Erythroblast (primary cell): Measurements from ENCODE around the gene LARP1.

Source experiments
- GATA1 ChIP-seq: IDR thresholded peaks from 2 replicates; pipeline ENCODE4 v1.6.1; 2011; ENCODE audit warnings: low read depth, mild to moderate bottlenecking, control low read depth, low read length, moderate library complexity
- POLR2A ChIP-seq: IDR thresholded peaks from 2 replicates; pipeline ENCODE4 v1.6.1; 2011; ENCODE audit warnings: mild to moderate bottlenecking, low read length

DNA sequence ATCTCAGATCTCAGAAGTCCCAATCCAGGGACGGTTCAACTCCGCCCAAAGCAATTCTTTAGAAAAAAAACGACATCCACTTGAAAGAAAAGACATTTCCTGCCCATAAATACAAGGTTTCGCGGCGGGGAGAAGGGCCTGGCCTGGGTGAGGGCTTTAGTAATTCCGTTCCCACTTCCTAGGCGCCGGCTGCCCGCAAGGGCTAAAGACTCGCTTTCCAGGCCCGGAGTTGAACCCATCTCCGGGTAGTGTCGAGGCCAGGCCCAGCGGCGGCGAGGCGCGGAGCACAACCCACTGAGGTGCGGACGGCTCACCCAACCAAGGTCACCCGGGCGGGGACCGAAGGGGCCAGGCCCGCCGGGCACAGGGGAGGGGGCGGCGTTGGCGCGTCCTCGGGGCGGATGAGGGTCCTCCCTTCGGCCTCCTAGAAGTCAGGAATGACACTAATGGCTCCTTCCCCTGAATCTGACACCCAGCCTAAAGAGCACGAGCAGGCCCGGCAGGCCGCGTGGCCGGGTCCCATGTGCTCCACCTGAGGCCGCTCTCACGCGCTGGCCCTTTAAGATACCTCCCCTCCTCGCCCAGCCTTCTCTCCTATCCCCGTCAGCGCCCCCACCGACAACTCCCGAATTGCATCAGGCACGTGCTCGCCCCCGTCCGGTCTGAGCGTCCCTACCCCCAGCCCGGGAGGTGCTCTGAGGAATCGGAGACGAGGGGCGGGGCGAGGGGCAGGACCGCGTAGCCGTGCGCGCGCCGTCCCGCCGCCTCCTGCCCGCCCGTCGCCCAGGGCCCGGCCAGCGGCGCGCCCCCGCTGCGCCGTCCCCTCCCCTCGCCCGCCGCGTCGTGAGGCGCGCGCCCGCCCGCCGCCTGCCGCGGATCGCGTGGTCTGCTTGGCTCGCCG, 467 bp upstream of the LARP1 start:
- TF ChIP-seq POLR2A (peak; percentile 59), GATA1 (no peak)
